Retinal pigment epithelial cell (primary cell): ENCODE measurements around the gene CACNA1C.

Experiments
- DNase-seq: peaks from one replicate; pipeline ENCODE4 v3.0.0-alpha.2; 2010; ENCODE audit warnings: low read depth
- H3K4me3 ChIP-seq: 2 replicates; pipeline ENCODE4 v1.5.1; 2011; ENCODE audit warnings: mild to moderate bottlenecking, low read length, control low read depth, moderate library complexity
- TF ChIP-seq, protein P1 (sequence below): conservative IDR thresholded peaks from 2 replicates; pipeline ENCODE4 v1.5.1; 2011; ENCODE audit warnings: low read depth, low read length, control low read depth, inconsistent platforms

The CACNA1C gene

GRCh38 chr12:2380946-2381345 is 328.2 kb downstream of the CACNA1C start:
- TF ChIP-seq, protein P1, sequence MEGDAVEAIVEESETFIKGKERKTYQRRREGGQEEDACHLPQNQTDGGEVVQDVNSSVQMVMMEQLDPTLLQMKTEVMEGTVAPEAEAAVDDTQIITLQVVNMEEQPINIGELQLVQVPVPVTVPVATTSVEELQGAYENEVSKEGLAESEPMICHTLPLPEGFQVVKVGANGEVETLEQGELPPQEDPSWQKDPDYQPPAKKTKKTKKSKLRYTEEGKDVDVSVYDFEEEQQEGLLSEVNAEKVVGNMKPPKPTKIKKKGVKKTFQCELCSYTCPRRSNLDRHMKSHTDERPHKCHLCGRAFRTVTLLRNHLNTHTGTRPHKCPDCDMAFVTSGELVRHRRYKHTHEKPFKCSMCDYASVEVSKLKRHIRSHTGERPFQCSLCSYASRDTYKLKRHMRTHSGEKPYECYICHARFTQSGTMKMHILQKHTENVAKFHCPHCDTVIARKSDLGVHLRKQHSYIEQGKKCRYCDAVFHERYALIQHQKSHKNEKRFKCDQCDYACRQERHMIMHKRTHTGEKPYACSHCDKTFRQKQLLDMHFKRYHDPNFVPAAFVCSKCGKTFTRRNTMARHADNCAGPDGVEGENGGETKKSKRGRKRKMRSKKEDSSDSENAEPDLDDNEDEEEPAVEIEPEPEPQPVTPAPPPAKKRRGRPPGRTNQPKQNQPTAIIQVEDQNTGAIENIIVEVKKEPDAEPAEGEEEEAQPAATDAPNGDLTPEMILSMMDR: no peak
- no peak overlapping the region for H3K4me3 ChIP-seq
- DNase-seq: no peak

DNA sequence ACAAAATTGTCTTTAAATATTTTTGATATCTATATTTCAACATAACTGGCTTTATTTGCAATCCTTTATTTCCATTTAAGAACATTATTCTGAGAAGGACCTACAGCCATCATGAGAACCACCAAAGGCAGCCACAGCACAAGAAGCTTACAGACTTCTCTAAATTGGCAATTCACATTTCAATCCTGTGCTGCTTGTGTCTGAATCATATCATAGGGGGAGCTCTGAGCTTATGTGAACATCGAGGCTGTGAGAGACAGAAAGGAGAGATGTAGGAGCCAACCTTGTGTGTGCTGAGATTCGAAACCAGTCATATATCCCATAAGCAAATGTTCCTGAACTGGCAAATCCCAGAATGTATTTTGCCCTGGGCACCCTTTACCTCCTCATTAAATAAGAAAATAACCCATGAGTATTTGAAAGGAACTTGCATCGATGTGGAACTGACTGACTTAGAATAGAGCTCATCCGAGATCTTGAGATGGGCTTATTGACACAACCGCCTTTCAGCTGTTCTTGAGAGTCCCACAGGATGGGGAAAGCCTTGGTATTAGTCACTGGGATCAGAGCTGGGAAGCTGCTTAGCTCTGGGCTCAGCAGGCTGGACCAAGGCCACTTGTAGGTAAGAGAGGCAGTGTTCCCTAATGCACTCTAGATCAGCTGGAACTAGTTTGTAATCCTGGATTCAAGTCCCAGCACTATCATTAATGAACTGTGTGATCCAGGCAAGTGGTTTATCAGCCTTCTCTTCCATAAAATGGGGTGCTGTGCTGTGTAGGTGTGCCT is 329.8 kb downstream of the CACNA1C start:
- no peak overlapping the region for H3K4me3 ChIP-seq
- TF ChIP-seq, protein P1: no peak
- no peak for DNase-seq

DNA sequence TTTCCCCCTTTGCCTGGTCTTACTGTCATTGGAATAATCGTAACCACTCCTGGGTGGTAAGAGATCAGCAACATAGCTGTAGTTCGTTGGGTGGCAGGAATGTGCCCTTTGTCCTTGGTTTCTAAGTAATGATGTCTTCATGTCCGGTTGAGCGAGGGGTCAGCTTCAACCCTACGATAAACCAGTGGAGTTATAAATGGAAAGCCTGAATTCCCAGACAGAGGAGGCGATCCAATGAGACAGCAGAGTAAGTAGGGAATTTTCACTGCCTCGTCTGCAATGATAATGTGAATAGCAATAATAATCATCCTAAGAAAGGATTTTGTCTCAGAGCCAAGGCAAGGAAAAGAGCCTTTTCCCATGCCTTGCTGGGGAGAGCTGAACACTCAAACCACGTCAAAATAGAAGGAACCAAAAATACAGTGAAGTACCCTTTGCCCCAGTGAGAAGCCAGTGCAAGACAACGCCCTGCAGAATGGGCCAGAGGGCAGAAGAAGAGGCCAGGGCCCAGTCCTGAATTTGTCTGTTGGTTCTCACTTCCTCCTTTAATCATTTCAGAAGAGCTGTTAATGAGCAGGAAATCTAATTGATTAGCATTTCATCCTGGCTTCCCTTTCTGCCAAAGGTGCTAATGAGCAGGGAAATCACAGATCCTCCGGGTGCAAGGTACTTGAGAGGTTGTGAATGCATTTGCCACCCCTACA is 330.7 kb downstream of the CACNA1C start:
- TF ChIP-seq, protein P1: no peak
- no peak for DNase-seq

GRCh38 chr12:2384029-2384386 is 331.2 kb downstream of the CACNA1C start:
- TF ChIP-seq, protein P1: no peak
- DNase-seq: no peak
- no peak overlapping the region for H3K4me3 ChIP-seq

More for the DNA sequence above, 330.7 kb downstream of the CACNA1C start:
- no peak overlapping the region for H3K4me3 ChIP-seq

DNA sequence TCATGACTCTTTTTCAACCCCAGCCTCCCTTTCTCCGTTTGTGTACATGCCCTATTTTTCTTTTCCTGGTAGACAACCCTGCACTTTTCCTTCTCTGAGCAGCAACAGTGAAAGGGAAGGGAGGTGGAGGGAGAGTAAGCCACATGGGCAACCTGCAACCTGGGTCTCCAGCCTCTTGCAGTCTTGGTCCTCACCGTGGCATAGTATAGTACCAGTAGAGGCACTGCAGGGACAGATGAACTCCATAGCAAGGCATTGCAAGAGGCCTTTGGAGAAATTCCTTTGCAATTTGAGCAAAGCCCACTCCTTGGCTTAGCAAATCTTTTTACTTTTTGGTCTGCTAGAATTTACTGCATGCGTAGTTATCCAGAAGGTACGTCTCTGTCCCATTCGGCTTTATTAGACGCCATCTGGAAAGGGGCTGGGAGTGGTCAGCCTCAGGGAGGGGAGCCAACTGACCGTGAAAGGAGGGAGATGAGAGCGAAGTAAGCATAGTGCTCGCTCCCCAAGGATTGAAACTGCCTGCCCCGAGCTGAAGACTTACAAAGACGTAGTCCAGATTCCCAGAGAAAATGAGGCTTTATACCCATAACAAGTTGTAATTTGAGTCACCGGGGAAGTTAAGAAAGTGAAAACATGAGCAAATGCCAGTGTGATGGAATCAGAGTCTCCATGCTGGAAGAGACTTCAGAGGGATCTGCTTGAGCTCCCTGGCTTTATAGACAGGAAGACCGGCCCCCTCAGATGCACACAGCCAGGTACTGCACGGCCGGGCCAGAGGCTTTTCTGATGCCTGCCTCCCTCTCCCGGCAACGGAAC is 332.0 kb downstream of the CACNA1C start:
- TF ChIP-seq, protein P1: no peak
- no peak overlapping the region for H3K4me3 ChIP-seq
- DNase-seq: no peak

GRCh38 chr12:2385529-2385928 is 332.7 kb downstream of the CACNA1C start:
- TF ChIP-seq, protein P1: no peak
- H3K4me3 ChIP-seq: no peak overlapping the region
- no peak for DNase-seq
